DND-41 (cell line): Measurements from ENCODE around the gene SMTNL2.
"Not testable (repeated sequence)": the region's sequence is repeated elsewhere in the genome, so short reads cannot be mapped to it uniquely, and the experiment has no call there.

Experiments used
- ATAC-seq: fragments of 200-7000 bp; cut with Tn5 transposase; 3 replicates; pipeline ENCODE4 v1.9.1; 2021; ENCODE audit warnings: low read depth; ENCODE audit not compliant: insufficient read depth
- DNase-seq: peaks from one replicate; pipeline ENCODE4 v3.0.0-alpha.2; 2020
- H2AFZ ChIP-seq: 2 replicates; pipeline ENCODE4 v1.6.0; 2012; ENCODE audit warnings: low read depth, low read length
- H3K27ac ChIP-seq: 2 replicates; pipeline ENCODE4 v1.5.1; 2012; ENCODE audit warnings: low read length, inconsistent platforms
- H3K27me3 ChIP-seq: fragments of 200-600 bp; sonication (generic); 2 replicates; pipeline ENCODE4 v1.6.0; 2012; ENCODE audit warnings: low read length, mild to moderate bottlenecking, inconsistent platforms; ENCODE audit not compliant: insufficient read depth, poor library complexity
- H3K36me3 ChIP-seq: 2 replicates; pipeline ENCODE4 v1.5.1; 2012; ENCODE audit warnings: low read length, inconsistent platforms; ENCODE audit not compliant: insufficient read depth
- H3K4me1 ChIP-seq: 2 replicates; pipeline ENCODE4 v1.5.1; 2012; ENCODE audit warnings: mild to moderate bottlenecking, low read length; ENCODE audit not compliant: insufficient read depth
- H3K4me2 ChIP-seq: 2 replicates; pipeline ENCODE4 v1.6.0; 2012; ENCODE audit warnings: mild to moderate bottlenecking, moderate library complexity, low read length, inconsistent platforms; ENCODE audit not compliant: insufficient read depth
- H3K4me3 ChIP-seq, 2 experiments: fragments of 200-600 bp in 1 of 2; shearing (Covaris generic) in 1 of 2; 2 replicates each; pipeline ENCODE4 v1.5.1; 2012 to 2016; ENCODE audit warnings: inconsistent platforms in 2 of 2, low read length in 2 of 2, mild to moderate bottlenecking in 2 of 2, low read depth in 1 of 2, moderate library complexity in 1 of 2
- H3K79me2 ChIP-seq: 2 replicates; pipeline ENCODE4 v1.6.0; 2012; ENCODE audit warnings: low read length, inconsistent platforms; ENCODE audit not compliant: insufficient read depth
- H3K9ac ChIP-seq: 2 replicates; pipeline ENCODE4 v1.6.0; 2012; ENCODE audit warnings: low read depth, mild to moderate bottlenecking, inconsistent platforms, low read length, moderate library complexity
- H3K9me3 ChIP-seq: 2 replicates; pipeline ENCODE4 v1.5.1; 2012; ENCODE audit warnings: low read length, moderate library complexity, mild to moderate bottlenecking, inconsistent platforms; ENCODE audit not compliant: insufficient read depth, severe bottlenecking
- H4K20me1 ChIP-seq: 2 replicates; pipeline ENCODE4 v1.6.0; 2012; ENCODE audit warnings: low read length; ENCODE audit not compliant: insufficient read depth
- EZH2 ChIP-seq: IDR thresholded peaks from 3 replicates; pipeline ENCODE4 v1.6.1; 2012; ENCODE audit warnings: borderline replicate concordance, low read depth, mild to moderate bottlenecking, moderate library complexity, low read length, inconsistent platforms; ENCODE audit not compliant: severe bottlenecking
- TF ChIP-seq, protein P1 (sequence below): IDR thresholded peaks from 2 replicates; pipeline ENCODE4 v1.5.1; 2012; ENCODE audit warnings: borderline replicate concordance, low read length, moderate library complexity, mild to moderate bottlenecking; ENCODE audit not compliant: poor library complexity, severe bottlenecking; ENCODE audit errors: extremely low read depth

Gene SMTNL2

DNA sequence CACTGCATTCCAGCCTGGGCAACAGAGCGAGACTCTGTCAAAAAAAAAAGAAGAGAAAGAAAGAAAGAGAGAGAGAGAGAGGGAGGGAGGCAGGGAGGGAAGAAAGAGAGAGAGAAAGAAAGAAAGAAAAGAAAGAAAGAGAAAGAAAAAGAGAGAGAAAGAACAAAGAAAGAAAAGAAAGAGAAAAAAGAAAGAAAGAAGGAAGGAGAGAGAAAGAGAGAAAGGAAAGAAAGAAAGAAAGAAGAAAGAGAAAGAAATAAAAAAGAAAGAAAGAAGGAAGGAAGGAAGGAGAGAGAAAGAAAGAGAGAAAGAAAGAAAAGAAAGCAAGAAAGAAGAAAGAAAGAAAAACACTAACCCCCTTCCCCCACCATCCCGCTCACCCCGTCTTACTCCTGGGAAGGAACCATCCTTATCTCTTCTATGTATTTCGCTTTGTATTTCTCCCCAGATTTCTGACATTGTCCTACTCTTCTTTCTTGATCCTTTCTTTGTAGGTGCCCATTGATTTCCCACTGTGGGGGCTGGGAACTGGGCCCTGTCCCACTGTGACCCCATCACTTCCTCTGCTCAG is 36.3 kb downstream of the SMTNL2 start:
- peaks cover 3% of the 10 kb centered on the region for H3K27me3 ChIP-seq
- H3K4me2 ChIP-seq, result no peak overlapping the region
- H3K9ac ChIP-seq, result no peak overlapping the region
- no peak for DNase-seq
- peaks cover 9% of the 10 kb centered on the region for H3K9me3 ChIP-seq
- no peaks in the 10 kb centered on the region for H3K36me3 ChIP-seq
- no peak for ATAC-seq
- no peaks in the 10 kb centered on the region for H4K20me1 ChIP-seq
- TF ChIP-seq EZH2, result no peak
- TF ChIP-seq, protein P1, sequence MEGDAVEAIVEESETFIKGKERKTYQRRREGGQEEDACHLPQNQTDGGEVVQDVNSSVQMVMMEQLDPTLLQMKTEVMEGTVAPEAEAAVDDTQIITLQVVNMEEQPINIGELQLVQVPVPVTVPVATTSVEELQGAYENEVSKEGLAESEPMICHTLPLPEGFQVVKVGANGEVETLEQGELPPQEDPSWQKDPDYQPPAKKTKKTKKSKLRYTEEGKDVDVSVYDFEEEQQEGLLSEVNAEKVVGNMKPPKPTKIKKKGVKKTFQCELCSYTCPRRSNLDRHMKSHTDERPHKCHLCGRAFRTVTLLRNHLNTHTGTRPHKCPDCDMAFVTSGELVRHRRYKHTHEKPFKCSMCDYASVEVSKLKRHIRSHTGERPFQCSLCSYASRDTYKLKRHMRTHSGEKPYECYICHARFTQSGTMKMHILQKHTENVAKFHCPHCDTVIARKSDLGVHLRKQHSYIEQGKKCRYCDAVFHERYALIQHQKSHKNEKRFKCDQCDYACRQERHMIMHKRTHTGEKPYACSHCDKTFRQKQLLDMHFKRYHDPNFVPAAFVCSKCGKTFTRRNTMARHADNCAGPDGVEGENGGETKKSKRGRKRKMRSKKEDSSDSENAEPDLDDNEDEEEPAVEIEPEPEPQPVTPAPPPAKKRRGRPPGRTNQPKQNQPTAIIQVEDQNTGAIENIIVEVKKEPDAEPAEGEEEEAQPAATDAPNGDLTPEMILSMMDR, result no peak
- no peak overlapping the region for H3K27ac ChIP-seq
- H2AFZ ChIP-seq, result no peak overlapping the region
- H3K79me2 ChIP-seq, result no peaks in the 10 kb centered on the region
- H3K4me1 ChIP-seq, result no peaks in the 10 kb centered on the region
- H3K4me3 ChIP-seq, result no peak overlapping the region

DNA sequence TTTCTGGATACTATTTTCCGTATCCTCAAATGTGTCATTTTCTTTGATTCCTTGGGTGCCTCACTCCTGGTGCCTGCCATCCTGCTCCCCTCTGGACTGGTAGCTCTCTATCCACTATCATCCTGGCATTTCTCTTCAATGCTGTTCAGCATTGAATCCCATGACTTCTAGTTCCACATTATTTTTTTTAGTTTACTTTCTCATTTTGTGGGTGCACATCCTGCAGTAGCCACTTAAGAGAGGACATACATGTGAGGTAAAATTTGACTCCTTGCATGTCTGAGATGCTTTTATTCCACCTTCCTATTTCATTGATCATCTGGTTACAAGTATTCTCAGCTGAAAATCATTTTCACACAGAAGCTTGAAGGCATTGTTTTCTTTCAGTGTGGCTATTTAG is 38.0 kb downstream of the SMTNL2 start:
- H3K79me2 ChIP-seq, result no peaks in the 10 kb centered on the region
- no peaks in the 10 kb centered on the region for H4K20me1 ChIP-seq
- DNase-seq, result no peak
- H3K4me2 ChIP-seq, result no peak overlapping the region
- H2AFZ ChIP-seq, result no peak overlapping the region
- TF ChIP-seq, protein P1, result no peak
- no peak for TF ChIP-seq EZH2
- peaks cover 3% of the 10 kb centered on the region for H3K27me3 ChIP-seq
- no peak overlapping the region for H3K4me3 ChIP-seq
- H3K36me3 ChIP-seq, result no peaks in the 10 kb centered on the region
- H3K9ac ChIP-seq, result no peak overlapping the region
- no peak overlapping the region for H3K27ac ChIP-seq
- ATAC-seq, result no peak
- peaks cover 9% of the 10 kb centered on the region for H3K9me3 ChIP-seq
- no peaks in the 10 kb centered on the region for H3K4me1 ChIP-seq

DNA sequence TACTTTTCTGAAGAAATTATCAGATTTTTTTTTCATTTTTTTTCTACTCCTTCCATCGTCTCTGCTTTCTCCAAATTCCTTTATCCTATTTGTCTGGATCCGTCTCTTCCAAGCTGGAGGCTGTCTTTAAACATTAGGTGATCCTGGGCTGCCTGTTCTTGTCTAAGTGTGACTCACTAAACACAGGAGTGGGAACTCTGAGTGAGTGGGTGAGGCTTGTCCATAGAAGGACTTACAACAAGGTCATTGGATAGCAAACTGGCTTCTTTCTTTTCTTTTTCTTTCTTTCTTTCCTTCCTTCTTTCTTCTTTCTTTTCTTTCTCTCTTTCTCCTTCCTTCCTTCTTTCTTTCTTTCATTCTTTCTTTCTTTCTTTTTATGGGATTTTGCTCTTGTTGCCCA is 38.9 kb downstream of the SMTNL2 start:
- H2AFZ ChIP-seq, result no peak overlapping the region
- H3K4me2 ChIP-seq, result no peak overlapping the region
- no peaks in the 10 kb centered on the region for H3K27me3 ChIP-seq
- H3K27ac ChIP-seq, result no peak overlapping the region
- DNase-seq (no peak), ATAC-seq (no peak)
- no peaks in the 10 kb centered on the region for H3K36me3 ChIP-seq
- peaks cover 9% of the 10 kb centered on the region for H3K9me3 ChIP-seq
- H3K79me2 ChIP-seq, result no peaks in the 10 kb centered on the region
- no peak overlapping the region for H3K9ac ChIP-seq
- no peak overlapping the region for H3K4me3 ChIP-seq
- no peaks in the 10 kb centered on the region for H3K4me1 ChIP-seq
- no peak for TF ChIP-seq EZH2
- TF ChIP-seq, protein P1, result no peak
- H4K20me1 ChIP-seq, result no peaks in the 10 kb centered on the region

DNA sequence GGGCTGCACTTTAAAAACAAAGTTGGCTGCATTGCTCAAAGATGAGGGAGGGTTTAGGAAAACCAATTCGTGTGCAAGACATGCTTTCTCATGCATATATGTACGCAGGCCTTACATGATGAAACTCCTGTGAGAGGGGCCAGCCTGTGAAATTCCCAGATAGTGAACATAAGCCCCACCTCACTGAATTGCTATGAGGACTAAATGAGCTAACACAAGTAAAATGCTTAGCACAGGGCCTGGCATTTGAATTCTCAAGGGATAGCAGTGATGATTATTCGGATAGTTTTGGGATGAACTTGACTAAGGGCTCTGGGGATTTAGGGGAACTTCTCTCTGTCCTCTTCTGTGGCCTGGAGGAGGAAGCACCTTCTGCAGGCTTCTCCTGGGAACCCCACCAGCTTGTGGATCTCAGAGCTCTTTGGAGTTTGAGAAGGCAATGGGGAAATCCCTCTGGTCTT is 40.2 kb downstream of the SMTNL2 start:
- H3K4me2 ChIP-seq, H3K9ac ChIP-seq, H3K27me3 ChIP-seq, H3K4me3 ChIP-seq, DNase-seq, H3K36me3 ChIP-seq, H2AFZ ChIP-seq, H3K9me3 ChIP-seq, H3K27ac ChIP-seq, H4K20me1 ChIP-seq, H3K79me2 ChIP-seq, ATAC-seq, H3K4me1 ChIP-seq: not testable (repeated sequence)
